HG03575 (cell line): ENCODE results near the gene CCR5.
"Not testable (repeated sequence)": the region's sequence is repeated elsewhere in the genome, so short reads cannot be mapped to it uniquely, and the experiment has no call there.

Experiments
- ATAC-seq: cut with Tn5 transposase; IDR thresholded peaks from one replicate; pipeline ENCODE4 v1.9.1; 2021; ENCODE audit not compliant: unreplicated experiment, insufficient number of reproducible peaks, low FRiP score; ENCODE audit errors: extremely low read depth

CCR5 gene

GRCh38 chr3:46370839-46371518, at the start of gene CCR5:
CCR5 (plus strand) TSS chr3:46370946; CDS start chr3:46372903, 1,957 bp downstream.
- no peak for ATAC-seq

GRCh38 chr3:46321461-46322104, 49.2 kb upstream of the CCR5 start:
- no peak for ATAC-seq

GRCh38 chr3:46324036-46324435, 46.7 kb upstream of the CCR5 start:
- ATAC-seq = no peak

- ATAC-seq = no peak
Measured at GRCh38 chr3:46325645-46326300, 45.0 kb upstream of the CCR5 start.

DNA sequence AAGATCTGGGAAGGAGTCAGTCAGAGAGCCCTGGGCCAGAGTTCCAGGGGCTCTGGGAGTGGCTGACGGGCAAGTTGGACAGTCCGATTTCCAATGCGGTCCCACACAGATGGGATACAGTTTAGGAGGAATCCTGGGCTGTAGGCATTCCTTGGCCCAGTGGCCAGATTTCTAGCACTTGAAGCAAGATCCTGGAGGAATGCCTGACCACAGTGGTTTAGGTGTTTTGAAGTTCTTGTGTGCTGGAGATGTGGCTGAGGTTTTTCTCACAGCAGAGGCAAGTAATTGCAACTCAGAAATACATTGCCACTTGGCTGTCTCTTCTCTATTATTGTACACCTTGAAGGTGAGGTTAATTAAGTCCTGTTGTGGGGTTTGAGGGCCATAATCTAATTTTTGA, 40.1 kb upstream of the CCR5 start:
- not testable (repeated sequence) for ATAC-seq

- no peak for ATAC-seq
Measured at GRCh38 chr3:46334741-46335478, 35.8 kb upstream of the CCR5 start.

GRCh38 chr3:46335541-46335940, 35.2 kb upstream of the CCR5 start:
- ATAC-seq = no peak

DNA sequence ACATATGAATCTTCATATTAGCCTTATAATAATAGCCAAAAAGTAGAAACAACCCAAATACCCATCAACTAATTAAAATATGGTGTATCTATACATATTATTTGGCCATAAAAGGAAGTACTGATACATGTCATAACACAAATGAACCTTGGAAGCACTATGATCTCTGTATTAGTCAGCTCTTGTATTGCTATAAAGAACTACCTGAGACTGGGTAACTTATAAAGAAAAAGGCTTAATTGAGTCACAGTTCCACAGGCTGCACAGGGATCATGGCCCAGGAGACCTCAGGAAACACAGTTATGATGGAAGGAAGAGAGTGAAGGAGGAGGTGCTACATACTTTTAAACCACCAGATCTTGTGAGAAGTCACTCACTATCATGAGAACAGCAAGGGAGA, 32.8 kb upstream of the CCR5 start:
- no peak for ATAC-seq

- ATAC-seq = no peak
Measured at GRCh38 chr3:46338840-46339239, 31.9 kb upstream of the CCR5 start.

DNA sequence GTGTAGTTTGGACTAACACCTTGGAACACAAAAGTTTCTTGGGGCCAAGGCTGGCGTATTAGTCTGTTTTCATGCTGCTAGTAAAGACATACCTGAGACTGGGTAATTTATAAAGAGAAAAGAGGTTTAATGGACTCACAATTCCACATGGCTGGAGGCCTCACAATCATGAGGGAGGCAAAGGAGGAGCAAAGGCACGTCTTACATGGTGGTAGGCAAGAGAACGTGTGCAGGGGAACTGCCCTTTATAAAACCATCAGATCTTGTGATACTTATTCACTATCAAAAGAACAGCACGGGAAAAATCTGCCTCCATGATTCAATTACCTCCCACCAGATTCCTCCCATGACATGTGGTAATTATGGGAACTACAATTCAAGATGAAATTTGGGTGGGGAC, 26.3 kb upstream of the CCR5 start:
- no peak for ATAC-seq

DNA sequence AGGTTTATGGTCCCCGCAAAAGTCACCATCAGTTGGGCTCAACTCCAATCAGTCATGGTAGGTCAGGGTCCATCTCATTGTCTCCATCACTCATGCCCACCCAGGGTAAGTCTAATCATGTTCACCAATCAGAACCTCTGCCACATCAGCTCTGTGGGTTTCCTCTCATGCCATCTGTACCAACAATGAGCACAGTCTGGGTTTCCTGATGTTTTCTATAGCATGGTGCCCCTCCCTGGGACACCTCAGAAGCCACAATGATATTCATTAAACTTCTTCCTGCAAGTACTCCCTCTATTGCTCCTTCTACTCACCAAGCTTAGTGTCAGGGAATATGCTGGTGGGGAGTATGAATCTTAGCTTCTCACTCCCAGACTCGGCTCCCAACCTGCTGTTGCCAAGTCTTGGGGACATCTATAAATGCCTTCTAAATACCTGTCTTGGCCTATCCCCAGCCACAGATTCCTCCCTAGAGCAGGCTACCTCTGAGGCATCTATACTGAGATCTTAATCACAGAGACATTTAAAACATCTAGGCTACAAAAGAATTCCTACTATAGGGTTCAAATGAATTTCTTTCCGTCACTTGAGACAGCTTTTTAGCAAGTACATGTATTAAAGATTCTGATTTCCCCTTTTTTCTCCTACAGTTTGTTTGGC, 21.8 kb upstream of the CCR5 start:
- ATAC-seq = no peak

DNA sequence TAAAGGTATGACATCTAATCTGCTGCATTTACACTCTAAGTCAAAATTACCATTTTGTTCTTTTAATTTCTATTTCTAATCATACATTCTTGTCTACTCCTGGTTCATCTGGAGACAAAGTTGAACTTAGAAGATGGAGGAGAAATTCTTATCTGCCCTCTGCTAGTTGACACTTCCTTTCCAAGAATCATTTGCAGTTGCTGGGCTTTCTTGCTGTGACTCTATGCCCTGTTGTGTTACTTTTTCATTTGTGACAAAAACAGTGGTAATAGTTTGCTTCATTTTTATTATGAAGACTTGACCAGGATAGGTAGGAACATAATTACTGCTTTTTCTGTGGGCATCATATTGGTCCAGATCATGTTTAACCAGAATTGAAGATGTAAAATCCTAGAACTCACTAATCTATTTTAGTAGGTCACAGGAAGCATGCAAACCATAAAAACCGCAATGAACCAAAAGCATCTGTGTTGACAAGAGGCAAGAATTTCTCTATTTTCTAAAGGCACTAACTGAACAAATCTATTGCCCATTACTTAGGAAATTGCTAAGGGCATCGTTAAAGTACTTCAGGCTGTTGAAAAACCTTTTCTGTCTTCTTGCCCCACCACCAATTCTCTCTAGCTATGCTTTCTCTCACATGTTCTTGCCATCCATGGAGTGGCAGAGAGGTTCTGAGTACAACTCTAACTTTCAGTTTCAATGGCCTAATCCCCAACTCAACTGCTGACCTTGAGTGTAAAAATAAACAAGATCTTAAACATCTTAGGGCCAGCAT, 21.1 kb upstream of the CCR5 start:
- ATAC-seq = no peak

GRCh38 chr3:46350262-46350565, 20.5 kb upstream of the CCR5 start:
- ATAC-seq = no peak

DNA sequence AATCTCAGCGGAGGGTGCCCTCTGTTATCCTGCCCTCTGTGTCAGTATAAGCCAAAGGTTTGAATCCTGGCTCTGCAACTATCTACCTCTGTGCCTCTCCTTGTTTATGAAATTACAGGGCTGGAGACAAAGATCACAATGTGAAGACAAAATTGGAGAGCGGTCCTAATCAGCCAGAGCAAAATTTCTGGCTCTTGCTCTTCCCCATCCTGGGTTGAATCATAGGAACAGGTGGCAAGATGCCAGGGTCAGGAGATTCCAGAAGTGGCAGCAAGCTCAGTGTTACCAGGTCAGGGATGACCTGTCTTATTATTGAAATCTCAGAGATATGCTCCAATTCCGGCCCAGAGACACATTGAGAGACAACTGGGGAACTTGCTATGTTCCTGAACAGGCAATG, 19.1 kb upstream of the CCR5 start:
- no peak for ATAC-seq

GRCh38 chr3:46353090-46353489, 17.7 kb upstream of the CCR5 start:
- ATAC-seq = no peak

- no peak for ATAC-seq
Measured at GRCh38 chr3:46353647-46354410, 16.9 kb upstream of the CCR5 start, which contains the start of gene CCR2. CCR2 (plus strand) TSS chr3:46354111; CDS start chr3:46357528, 3,417 bp downstream.

GRCh38 chr3:46354478-46354877, 16.3 kb upstream of the CCR5 start:
- no peak for ATAC-seq

DNA sequence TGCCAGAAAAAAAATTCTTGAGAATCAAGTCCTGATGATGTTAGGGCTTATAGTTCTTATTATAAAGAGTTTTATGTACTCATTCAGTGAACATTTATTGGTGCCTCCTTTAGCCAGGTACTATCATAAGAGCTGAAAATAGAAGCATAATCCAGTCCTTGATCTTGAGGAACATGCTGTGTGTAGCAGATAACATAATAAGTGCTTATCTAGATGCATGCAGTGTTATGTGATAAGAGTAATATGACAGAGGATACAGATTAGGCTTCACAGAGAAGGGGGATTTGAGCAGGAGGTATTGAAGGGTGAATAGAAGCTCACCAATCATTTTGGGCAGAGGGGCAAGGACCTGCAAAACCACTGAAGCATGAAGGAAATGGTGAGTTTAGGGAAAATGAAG, 15.8 kb upstream of the CCR5 start:
- ATAC-seq = no peak
